Measurements from ENCODE around the gene PFKFB3. TPM values are rescaled to one million over a fixed set of nuclear protein-coding genes. Genes with fewer than 3 reads are reported as not detected.
"Not testable (repeated sequence)": the region's sequence is repeated elsewhere in the genome, so short reads cannot be mapped to it uniquely, and the experiment has no call there.

PFKFB3 gene
- total and polyA plus RNA-seq, 2 experiments from 2014 or later: 14.5 to 23.7 TPM

GRCh38 chr10:6164271-6165095 lies 38.2 kb upstream of the PFKFB3 start:
- WGBS, 2 experiments (ENCODE audit: low coverage in 1 of 2, low lambda C conversion rate in 2 of 2, missing lambda C conversion rate in 2 of 2): 38 to 44% methylated on average over 16 of the region's 16 CpGs
- DNase-seq: peak; percentile 24
- in situ Hi-C loops (cut with MboI): no loop called here

GRCh38 chr10:6165221-6165725 lies 37.5 kb upstream of the PFKFB3 start:
- Histone ChIP-seq H3K27ac (no peak overlapping the region), H3K9ac (no peak overlapping the region)

More at GRCh38 chr10:6164271-6165095, 38.2 kb upstream of the PFKFB3 start:
- Histone ChIP-seq H3K79me2 (ENCODE audit: insufficient read depth) (peaks cover 41% of the 10 kb centered on the region), H3K27ac (0 out of 2 replicates have a peak overlapping the region, but pooled peaks have one; percentile 33), H4K20me1 (ENCODE audit: insufficient read depth) (no peaks in the 10 kb centered on the region; the same call in 1 of the 2 replicates), H3F3A (ENCODE audit: insufficient read depth) (peaks cover 9% of the 10 kb centered on the region), H3K4me2 (ENCODE audit: unreplicated experiment) (peak overlapping the region; percentile 88), H3K9me2 (ENCODE audit: insufficient read depth) (no peaks in the 10 kb centered on the region), H3K4me3 (peak overlapping the region; percentile 93), H2AFZ (peak overlapping the region; percentile 86), H3K9me3 (ENCODE audit: low read depth) (no peaks in the 10 kb centered on the region), H3K27me3 (replicated peaks; ENCODE audit: insufficient read depth) (no peaks in the 10 kb centered on the region), H3K9ac (peak overlapping the region; percentile 90), H3K4me1 (ENCODE audit: insufficient read depth) (peaks cover 11% of the 10 kb centered on the region; the same call in 1 of the 2 replicates), H3K36me3 (ENCODE audit: low read depth) (no peaks in the 10 kb centered on the region)
- TF ChIP-seq EZH2 (IDR thresholded peaks at IDR 0.05; ENCODE audit: insufficient read depth, poor library complexity, severe bottlenecking) (no peak), EZH2phosphoT487 (IDR thresholded peaks at IDR 0.05; ENCODE audit: insufficient read depth, low read depth) (no peak)

GRCh38 chr10:6165933-6166332 lies 36.8 kb upstream of the PFKFB3 start:
- H3K9ac ChIP-seq; H3K9me2 ChIP-seq (ENCODE audit: insufficient read depth); H3K27me3 ChIP-seq (replicated peaks; ENCODE audit: insufficient read depth); in situ Hi-C loops (cut with MboI); H3K36me3 ChIP-seq (ENCODE audit: low read depth); H3K4me3 ChIP-seq; H2AFZ ChIP-seq; H4K20me1 ChIP-seq (ENCODE audit: insufficient read depth); DNase-seq; H3K27ac ChIP-seq; H3K4me2 ChIP-seq (ENCODE audit: unreplicated experiment); H3K9me3 ChIP-seq (ENCODE audit: low read depth): not testable (repeated sequence)
- peaks cover 11% of the 10 kb centered on the region; the same call in 1 of the 2 replicates for H3K4me1 ChIP-seq (ENCODE audit: insufficient read depth)
- H3K79me2 ChIP-seq (ENCODE audit: insufficient read depth): peaks cover 47% of the 10 kb centered on the region
- 95 to 96% methylated on average over 9 to 15 of the region's 15 CpGs for WGBS, 2 experiments (ENCODE audit: low coverage in 1 of 2, low lambda C conversion rate in 2 of 2, missing lambda C conversion rate in 2 of 2)
- peaks cover 23% of the 10 kb centered on the region for H3F3A ChIP-seq (ENCODE audit: insufficient read depth)

More at GRCh38 chr10:6165221-6165725, 37.5 kb upstream of the PFKFB3 start:
- Histone ChIP-seq H3K4me3 (no peak overlapping the region), H4K20me1 (ENCODE audit: insufficient read depth) (no peaks in the 10 kb centered on the region; the same call in 1 of the 2 replicates), H3K79me2 (ENCODE audit: insufficient read depth) (peaks cover 47% of the 10 kb centered on the region), H3K27me3 (replicated peaks; ENCODE audit: insufficient read depth) (no peaks in the 10 kb centered on the region), H3F3A (ENCODE audit: insufficient read depth) (peaks cover 17% of the 10 kb centered on the region), H3K9me2 (ENCODE audit: insufficient read depth) (no peaks in the 10 kb centered on the region), H2AFZ (no peak overlapping the region), H3K4me1 (ENCODE audit: insufficient read depth) (peaks cover 11% of the 10 kb centered on the region; the same call in 1 of the 2 replicates), H3K9me3 (ENCODE audit: low read depth) (no peaks in the 10 kb centered on the region), H3K36me3 (ENCODE audit: low read depth) (no peaks in the 10 kb centered on the region), H3K4me2 (ENCODE audit: unreplicated experiment) (no peak overlapping the region)
- 57 to 61% methylated on average over 6 of the region's 6 CpGs for WGBS, 2 experiments (ENCODE audit: low coverage in 1 of 2, low lambda C conversion rate in 2 of 2, missing lambda C conversion rate in 2 of 2)
- no peak for TF ChIP-seq EZH2phosphoT487 (IDR thresholded peaks at IDR 0.05; ENCODE audit: insufficient read depth, low read depth)
- no peak for TF ChIP-seq EZH2 (IDR thresholded peaks at IDR 0.05; ENCODE audit: insufficient read depth, poor library complexity, severe bottlenecking)
- no peak for DNase-seq
- in situ Hi-C loops (cut with MboI): no loop called here

GRCh38 chr10:6167456-6167855 lies 35.3 kb upstream of the PFKFB3 start:
- Histone ChIP-seq H3K4me1 (ENCODE audit: insufficient read depth) (peaks cover 21% of the 10 kb centered on the region), H3K27me3 (replicated peaks; ENCODE audit: insufficient read depth) (no peaks in the 10 kb centered on the region), H3K9me2 (ENCODE audit: insufficient read depth) (no peaks in the 10 kb centered on the region), H3K27ac (no peak overlapping the region), H3K9me3 (ENCODE audit: low read depth) (no peaks in the 10 kb centered on the region), H3K4me2 (ENCODE audit: unreplicated experiment) (no peak overlapping the region), H3F3A (ENCODE audit: insufficient read depth) (peaks cover 28% of the 10 kb centered on the region), H3K9ac (no peak overlapping the region), H3K4me3 (no peak overlapping the region), H3K79me2 (ENCODE audit: insufficient read depth) (peaks cover 47% of the 10 kb centered on the region), H2AFZ (no peak overlapping the region), H4K20me1 (ENCODE audit: insufficient read depth) (no peaks in the 10 kb centered on the region; the same call in 1 of the 2 replicates), H3K36me3 (ENCODE audit: low read depth) (no peaks in the 10 kb centered on the region)
- in situ Hi-C loops (cut with MboI): no loop called here
- 92 to 98% methylated on average over 2 of the region's 2 CpGs for WGBS, 2 experiments (ENCODE audit: low coverage in 1 of 2, low lambda C conversion rate in 2 of 2, missing lambda C conversion rate in 2 of 2)
- TF ChIP-seq EZH2phosphoT487 (IDR thresholded peaks at IDR 0.05; ENCODE audit: insufficient read depth, low read depth) (no peak), EZH2 (IDR thresholded peaks at IDR 0.05; ENCODE audit: insufficient read depth, poor library complexity, severe bottlenecking) (no peak)
- no peak for DNase-seq
